Mammary epithelial cell (primary cell): Measurements from ENCODE around the gene A2ML1.

ENCODE experiments used
- EZH2 ChIP-seq: IDR thresholded peaks from 2 replicates; pipeline ENCODE4 v1.6.1; 2012; ENCODE audit warnings: low read length, inconsistent platforms, borderline replicate concordance
- TF ChIP-seq, protein P1 (sequence below), 2 donors: IDR thresholded peaks in 1 of 2; conservative IDR thresholded peaks in 1 of 2; 2 replicates each; pipeline ENCODE4 v1.5.1; 2011 to 2012; ENCODE audit warnings: inconsistent platforms in 2 of 2, low read length in 2 of 2, mild to moderate bottlenecking in 2 of 2, control low read depth in 1 of 2, low read depth in 1 of 2; ENCODE audit not compliant: insufficient read depth in 1 of 2; ENCODE audit errors: extremely low read depth in 1 of 2

DNA sequence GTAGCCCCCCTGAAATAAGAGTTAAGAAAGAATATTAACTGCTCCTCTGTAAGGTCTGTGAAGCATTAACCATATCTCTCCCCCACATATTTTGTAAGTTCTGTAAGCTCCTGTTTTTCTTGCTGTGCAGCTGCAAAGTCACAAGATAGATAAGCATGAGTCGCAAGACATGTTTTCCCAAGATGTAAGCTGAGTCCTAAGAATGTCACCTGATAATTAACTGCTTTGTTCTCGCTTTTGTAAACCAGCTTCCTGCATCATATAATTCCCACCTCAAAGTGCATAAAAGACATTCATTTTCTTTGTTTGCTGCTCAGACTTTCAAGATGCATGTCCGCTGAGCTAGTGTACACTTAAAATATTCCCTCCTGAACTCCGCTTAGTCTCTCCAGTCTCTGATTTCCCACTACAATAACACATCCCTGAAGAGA is 64.9 kb downstream of the A2ML1 start:
- TF ChIP-seq, protein P1, sequence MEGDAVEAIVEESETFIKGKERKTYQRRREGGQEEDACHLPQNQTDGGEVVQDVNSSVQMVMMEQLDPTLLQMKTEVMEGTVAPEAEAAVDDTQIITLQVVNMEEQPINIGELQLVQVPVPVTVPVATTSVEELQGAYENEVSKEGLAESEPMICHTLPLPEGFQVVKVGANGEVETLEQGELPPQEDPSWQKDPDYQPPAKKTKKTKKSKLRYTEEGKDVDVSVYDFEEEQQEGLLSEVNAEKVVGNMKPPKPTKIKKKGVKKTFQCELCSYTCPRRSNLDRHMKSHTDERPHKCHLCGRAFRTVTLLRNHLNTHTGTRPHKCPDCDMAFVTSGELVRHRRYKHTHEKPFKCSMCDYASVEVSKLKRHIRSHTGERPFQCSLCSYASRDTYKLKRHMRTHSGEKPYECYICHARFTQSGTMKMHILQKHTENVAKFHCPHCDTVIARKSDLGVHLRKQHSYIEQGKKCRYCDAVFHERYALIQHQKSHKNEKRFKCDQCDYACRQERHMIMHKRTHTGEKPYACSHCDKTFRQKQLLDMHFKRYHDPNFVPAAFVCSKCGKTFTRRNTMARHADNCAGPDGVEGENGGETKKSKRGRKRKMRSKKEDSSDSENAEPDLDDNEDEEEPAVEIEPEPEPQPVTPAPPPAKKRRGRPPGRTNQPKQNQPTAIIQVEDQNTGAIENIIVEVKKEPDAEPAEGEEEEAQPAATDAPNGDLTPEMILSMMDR (conservative IDR thresholded peaks at IDR 0.05 in 1 of 2, IDR thresholded peaks at IDR 0.05 in 1 of 2; ENCODE audit: extremely low read depth in 1 of 2, insufficient read depth in 1 of 2, low read depth in 1 of 2, low read length in 2 of 2): no peak
- no peak for TF ChIP-seq EZH2
